ENCODE data around the gene PDLIM4.

The PDLIM4 gene

DNA sequence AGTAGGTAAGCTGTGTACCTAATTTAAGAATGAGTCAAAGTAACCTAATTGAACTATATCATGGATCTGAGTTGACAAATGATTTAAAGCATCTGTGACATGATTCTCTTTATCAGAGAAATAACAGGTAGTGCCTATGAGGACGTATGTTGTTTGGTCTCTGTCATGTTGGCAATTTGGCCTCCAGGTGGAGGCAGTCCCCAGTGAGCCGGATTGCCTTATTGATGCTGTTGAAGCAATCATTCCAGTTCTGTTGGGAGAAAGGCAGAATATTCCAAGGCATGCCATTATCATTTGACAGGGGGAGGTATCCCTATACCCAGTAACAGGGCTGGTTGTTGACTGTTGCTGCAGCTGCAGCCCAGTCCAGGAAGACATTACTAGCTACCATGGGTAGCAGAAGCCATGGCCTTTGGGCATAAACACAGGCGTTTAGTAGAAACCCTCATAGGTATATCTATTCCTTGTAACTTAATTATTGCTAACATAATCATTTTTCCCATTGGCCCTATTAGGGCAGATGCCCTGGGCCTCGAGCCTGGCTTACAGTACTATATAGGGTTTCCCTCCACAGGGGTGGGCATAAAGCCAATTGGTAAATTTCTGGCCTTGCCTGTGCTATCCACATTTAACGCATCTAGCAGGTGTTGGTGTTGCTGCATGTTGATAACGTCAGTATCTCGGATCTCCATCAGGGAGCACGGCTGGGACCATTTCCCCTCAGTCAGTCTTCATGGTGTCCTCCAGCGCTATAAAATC, 24.5 kb downstream of the PDLIM4 start:
- DNase-seq: no peak
- Histone ChIP-seq H4K8ac (ENCODE audit: low read depth, low read length) (no peak overlapping the region), H2BK15ac (replicated peaks; ENCODE audit: low read depth) (no peak overlapping the region), H3K18ac (ENCODE audit: low read length) (no peak overlapping the region), H3K79me2 (ENCODE audit: control insufficient read depth, insufficient read depth, low read length) (no peaks in the 10 kb centered on the region), H3K23ac (ENCODE audit: low read length) (no peak overlapping the region), H3K9ac (ENCODE audit: low read length) (no peak overlapping the region), H3K4me3 (ENCODE audit: low read length) (no peak overlapping the region), H3K4ac (ENCODE audit: low read depth, low read length) (no peak overlapping the region), H3K4me2 (ENCODE audit: low read length) (no peak overlapping the region), H3K27me3 (ENCODE audit: insufficient read depth, low read length, poor library complexity) (no peaks in the 10 kb centered on the region), H3K79me1 (ENCODE audit: low read length) (no peaks in the 10 kb centered on the region), H2AK5ac (ENCODE audit: low read length) (no peak overlapping the region), H4K5ac (ENCODE audit: low read length) (no peak overlapping the region), H2BK5ac (ENCODE audit: low read length) (no peak overlapping the region), H3K4me1 (ENCODE audit: control insufficient read depth, low read depth, low read length) (no peaks in the 10 kb centered on the region), H3K56ac (ENCODE audit: low read length) (no peak overlapping the region), H3K27ac (ENCODE audit: low read depth, low read length) (no peak overlapping the region), H2BK120ac (ENCODE audit: low read depth, low read length) (no peak overlapping the region), H3K36me3 (ENCODE audit: control insufficient read depth, insufficient read depth, low read length) (no peaks in the 10 kb centered on the region)
- no CpG with 5 or more reads among the region's 9 CpGs for WGBS (ENCODE audit: extremely low coverage, insufficient coverage, low lambda C conversion rate)

DNA sequence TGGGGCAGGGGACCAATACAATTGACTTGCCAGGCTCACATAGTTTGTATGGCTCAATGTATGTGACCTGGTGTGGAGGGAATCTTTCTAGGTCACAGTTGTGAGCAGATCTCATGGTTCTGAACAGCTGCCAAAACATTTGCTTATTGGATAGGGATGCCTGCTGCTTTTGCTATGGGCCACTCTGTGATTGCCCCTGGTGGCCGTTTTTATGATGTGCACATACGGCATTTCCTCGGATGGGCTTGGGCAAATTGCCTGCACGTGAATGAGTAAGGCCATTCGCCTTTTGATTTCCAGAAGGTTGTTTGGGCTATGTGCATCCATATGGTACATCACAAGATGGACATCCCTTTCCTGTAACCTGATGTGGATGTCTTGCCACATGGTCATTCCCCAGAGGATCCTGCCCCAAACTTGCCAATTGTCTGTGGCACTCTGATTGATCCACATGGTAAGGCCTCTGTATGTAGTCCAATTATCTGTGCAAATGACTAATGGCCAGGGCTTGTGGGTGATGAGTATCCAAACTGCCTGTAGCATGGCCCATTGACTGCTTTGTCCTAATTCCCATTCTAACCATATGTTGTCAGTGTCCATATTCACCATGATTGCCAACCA, 26.0 kb downstream of the PDLIM4 start:
- no CpG with 5 or more reads among the region's 5 CpGs for WGBS (ENCODE audit: extremely low coverage, insufficient coverage, low lambda C conversion rate)
- Histone ChIP-seq H3K79me1 (ENCODE audit: low read length) (no peaks in the 10 kb centered on the region), H2BK5ac (ENCODE audit: low read length) (no peak overlapping the region), H3K27ac (ENCODE audit: low read depth, low read length) (no peak overlapping the region), H4K8ac (ENCODE audit: low read depth, low read length) (no peak overlapping the region), H3K9ac (ENCODE audit: low read length) (no peak overlapping the region), H2AK5ac (ENCODE audit: low read length) (no peak overlapping the region), H3K4me3 (ENCODE audit: low read length) (no peak overlapping the region), H3K4me1 (ENCODE audit: control insufficient read depth, low read depth, low read length) (no peaks in the 10 kb centered on the region), H3K36me3 (ENCODE audit: control insufficient read depth, insufficient read depth, low read length) (no peaks in the 10 kb centered on the region), H4K5ac (ENCODE audit: low read length) (no peak overlapping the region), H3K23ac (ENCODE audit: low read length) (no peak overlapping the region), H2BK15ac (replicated peaks; ENCODE audit: low read depth) (no peak overlapping the region), H3K4me2 (ENCODE audit: low read length) (no peak overlapping the region), H3K56ac (ENCODE audit: low read length) (no peak overlapping the region), H3K27me3 (ENCODE audit: insufficient read depth, low read length, poor library complexity) (no peaks in the 10 kb centered on the region), H2BK120ac (ENCODE audit: low read depth, low read length) (no peak overlapping the region), H3K18ac (ENCODE audit: low read length) (no peak overlapping the region), H3K79me2 (ENCODE audit: control insufficient read depth, insufficient read depth, low read length) (no peaks in the 10 kb centered on the region), H3K4ac (ENCODE audit: low read depth, low read length) (no peak overlapping the region)
- DNase-seq: no peak

DNA sequence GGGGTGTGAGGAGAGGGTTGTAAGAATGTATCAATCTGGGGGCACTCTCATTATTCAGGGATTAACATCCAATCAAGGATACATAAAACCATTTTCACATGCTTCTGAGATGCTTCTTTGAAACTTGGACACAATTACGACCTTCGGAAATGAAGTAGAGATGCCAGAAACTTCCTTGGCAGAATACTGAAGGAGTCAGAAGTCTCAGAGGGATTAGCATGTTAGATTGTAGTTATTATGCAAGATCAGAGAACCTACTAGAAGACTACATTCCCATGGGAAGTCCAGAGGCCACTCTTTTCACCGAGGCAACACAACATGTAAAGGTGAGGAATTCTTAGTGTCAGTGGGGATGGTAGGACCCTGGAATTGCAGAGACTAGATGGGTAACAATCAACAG, 31.6 kb downstream of the PDLIM4 start:
- no peak overlapping the region for H3K56ac ChIP-seq (ENCODE audit: low read length)
- H3K9ac ChIP-seq (ENCODE audit: low read length): no peak overlapping the region
- H3K4me3 ChIP-seq (ENCODE audit: low read length): no peak overlapping the region
- H3K23ac ChIP-seq (ENCODE audit: low read length): no peak overlapping the region
- H3K79me1 ChIP-seq (ENCODE audit: low read length): no peaks in the 10 kb centered on the region
- DNase-seq: no peak
- no peak overlapping the region for H3K18ac ChIP-seq (ENCODE audit: low read length)
- H2BK15ac ChIP-seq (replicated peaks; ENCODE audit: low read depth): no peak overlapping the region
- H2BK120ac ChIP-seq (ENCODE audit: low read depth, low read length): no peak overlapping the region
- no peaks in the 10 kb centered on the region for H3K4me1 ChIP-seq (ENCODE audit: control insufficient read depth, low read depth, low read length)
- H3K4ac ChIP-seq (ENCODE audit: low read depth, low read length): no peak overlapping the region
- no peaks in the 10 kb centered on the region for H3K27me3 ChIP-seq (ENCODE audit: insufficient read depth, low read length, poor library complexity)
- H2AK5ac ChIP-seq (ENCODE audit: low read length): no peak overlapping the region
- H3K27ac ChIP-seq (ENCODE audit: low read depth, low read length): no peak overlapping the region
- H2BK5ac ChIP-seq (ENCODE audit: low read length): no peak overlapping the region
- no CpG with 5 or more reads among the region's 3 CpGs for WGBS (ENCODE audit: extremely low coverage, insufficient coverage, low lambda C conversion rate)
- no peak overlapping the region for H3K4me2 ChIP-seq (ENCODE audit: low read length)
- no peak overlapping the region for H4K5ac ChIP-seq (ENCODE audit: low read length)
- H3K79me2 ChIP-seq (ENCODE audit: control insufficient read depth, insufficient read depth, low read length): no peaks in the 10 kb centered on the region
- no peak overlapping the region for H4K8ac ChIP-seq (ENCODE audit: low read depth, low read length)
- H3K36me3 ChIP-seq (ENCODE audit: control insufficient read depth, insufficient read depth, low read length): no peaks in the 10 kb centered on the region

DNA sequence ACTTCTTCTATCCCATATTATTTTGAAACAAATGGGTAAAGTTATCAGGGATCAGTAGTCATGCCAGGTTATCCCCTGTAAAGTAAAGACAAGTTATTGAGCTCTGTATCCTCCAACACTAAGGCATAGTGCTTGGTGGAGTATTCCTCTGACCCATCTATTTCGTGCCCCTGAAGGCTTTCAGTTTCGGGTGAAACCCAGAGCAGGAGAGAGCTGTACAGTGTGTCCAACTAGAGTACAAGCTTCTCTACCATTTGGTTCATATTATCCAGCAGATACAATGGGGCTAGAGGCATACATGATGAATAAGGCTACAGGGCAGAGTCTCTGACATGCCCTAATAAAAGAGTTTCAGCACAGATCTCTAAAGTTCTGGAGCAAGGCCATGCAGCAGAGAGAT, 33.5 kb downstream of the PDLIM4 start:
- Histone ChIP-seq H3K27ac (ENCODE audit: low read depth, low read length) (no peak overlapping the region), H3K56ac (ENCODE audit: low read length) (no peak overlapping the region), H3K4me2 (ENCODE audit: low read length) (no peak overlapping the region), H2AK5ac (ENCODE audit: low read length) (no peak overlapping the region), H3K79me2 (ENCODE audit: control insufficient read depth, insufficient read depth, low read length) (no peaks in the 10 kb centered on the region), H3K36me3 (ENCODE audit: control insufficient read depth, insufficient read depth, low read length) (no peaks in the 10 kb centered on the region), H3K27me3 (ENCODE audit: insufficient read depth, low read length, poor library complexity) (no peaks in the 10 kb centered on the region), H3K4me3 (ENCODE audit: low read length) (no peak overlapping the region), H2BK120ac (ENCODE audit: low read depth, low read length) (no peak overlapping the region), H2BK15ac (replicated peaks; ENCODE audit: low read depth) (no peak overlapping the region), H3K9ac (ENCODE audit: low read length) (no peak overlapping the region), H4K5ac (ENCODE audit: low read length) (no peak overlapping the region), H2BK5ac (ENCODE audit: low read length) (no peak overlapping the region), H4K8ac (ENCODE audit: low read depth, low read length) (no peak overlapping the region), H3K79me1 (ENCODE audit: low read length) (no peaks in the 10 kb centered on the region), H3K18ac (ENCODE audit: low read length) (no peak overlapping the region), H3K4me1 (ENCODE audit: control insufficient read depth, low read depth, low read length) (no peaks in the 10 kb centered on the region), H3K4ac (ENCODE audit: low read depth, low read length) (no peak overlapping the region), H3K23ac (ENCODE audit: low read length) (no peak overlapping the region)
- WGBS (ENCODE audit: extremely low coverage, insufficient coverage, low lambda C conversion rate): no CpG with 5 or more reads among the region's 2 CpGs
- DNase-seq: no peak

DNA sequence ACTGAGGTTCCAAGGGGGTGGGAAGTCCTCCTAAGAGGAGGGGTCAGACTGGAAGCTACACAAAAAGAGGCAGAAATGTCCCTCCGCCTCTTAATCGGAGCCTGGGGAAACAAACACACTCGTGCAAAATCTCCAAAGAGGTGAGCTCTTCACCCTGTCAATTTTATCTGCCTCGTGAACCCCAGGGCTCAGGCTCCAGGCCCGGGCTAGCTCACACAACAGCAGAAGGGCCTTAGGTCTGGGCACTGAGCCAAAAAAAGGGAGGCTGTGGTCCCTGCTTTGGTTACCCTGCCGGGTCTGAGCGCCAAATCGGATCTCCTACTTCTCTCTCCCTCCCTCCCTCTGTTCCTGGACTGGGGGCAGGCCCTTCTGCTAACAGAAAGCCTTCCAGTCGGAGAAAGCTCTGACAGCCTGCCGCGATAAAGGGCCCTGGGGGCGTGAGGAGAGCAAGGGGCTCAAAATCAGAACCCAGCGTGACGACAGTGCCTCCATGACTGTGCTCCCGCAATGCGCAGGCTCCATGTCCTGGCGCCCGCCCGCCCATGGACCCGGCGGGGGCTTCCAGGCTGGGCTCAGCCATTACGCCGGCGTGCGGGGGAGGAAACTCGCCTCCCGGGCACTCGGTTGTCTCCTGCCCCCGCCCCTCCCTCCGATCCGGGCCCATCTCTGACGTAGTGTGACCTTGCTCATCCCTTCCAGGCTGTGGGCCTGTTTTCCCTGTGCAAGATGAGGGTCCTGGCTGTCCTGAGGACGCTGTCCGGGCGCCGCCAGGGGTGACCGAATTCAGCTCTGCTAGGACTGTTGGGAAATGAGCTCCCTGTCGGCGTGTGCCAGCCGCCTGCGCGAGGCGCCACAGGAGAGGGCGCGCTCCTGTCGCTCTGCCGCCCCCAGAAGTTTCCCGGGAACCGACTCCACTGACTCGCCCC, 35.8 kb downstream of the PDLIM4 start:
- H3K4me2 ChIP-seq (ENCODE audit: low read length): peak overlapping the region; percentile 80
- no peaks in the 10 kb centered on the region for H3K36me3 ChIP-seq (ENCODE audit: control insufficient read depth, insufficient read depth, low read length)
- H3K27me3 ChIP-seq (ENCODE audit: insufficient read depth, low read length, poor library complexity): no peaks in the 10 kb centered on the region
- no peak overlapping the region for H2BK15ac ChIP-seq (replicated peaks; ENCODE audit: low read depth)
- no peak overlapping the region for H2AK5ac ChIP-seq (ENCODE audit: low read length)
- H3K18ac ChIP-seq (ENCODE audit: low read length): peak overlapping the region; percentile 88
- H3K4me1 ChIP-seq (ENCODE audit: control insufficient read depth, low read depth, low read length): no peaks in the 10 kb centered on the region
- no peaks in the 10 kb centered on the region for H3K79me1 ChIP-seq (ENCODE audit: low read length)
- peak overlapping the region; percentile 92 for H3K56ac ChIP-seq (ENCODE audit: low read length)
- no peak overlapping the region for H2BK120ac ChIP-seq (ENCODE audit: low read depth, low read length)
- no peaks in the 10 kb centered on the region for H3K79me2 ChIP-seq (ENCODE audit: control insufficient read depth, insufficient read depth, low read length)
- no CpG with 5 or more reads among the region's 50 CpGs for WGBS (ENCODE audit: extremely low coverage, insufficient coverage, low lambda C conversion rate)
- peak overlapping the region; percentile 57 for H2BK5ac ChIP-seq (ENCODE audit: low read length)
- peak overlapping the region; percentile 16 for H4K8ac ChIP-seq (ENCODE audit: low read depth, low read length)
- no peak overlapping the region for H4K5ac ChIP-seq (ENCODE audit: low read length)
- H3K23ac ChIP-seq (ENCODE audit: low read length): peak overlapping the region; percentile 66
- H3K27ac ChIP-seq (ENCODE audit: low read depth, low read length): peak overlapping the region; percentile 86
- peak; percentile 90 for DNase-seq
- H3K4ac ChIP-seq (ENCODE audit: low read depth, low read length): peak overlapping the region; percentile 38
- peak overlapping the region; percentile 45 for H3K4me3 ChIP-seq (ENCODE audit: low read length)
- peak overlapping the region; percentile 84 for H3K9ac ChIP-seq (ENCODE audit: low read length)
